Measurements from ENCODE around the gene MEX3D. TPM values are rescaled to one million over a fixed set of nuclear protein-coding genes. Genes with fewer than 3 reads are reported as not detected.

The MEX3D gene
- polyA plus RNA-seq, 2 of the 4 experiments (the other 2 are of a cell fraction), result 2.1 to 7.1 TPM

GRCh38 chr19:1511318-1512317 is 56.5 kb downstream of the MEX3D start:
- no peak overlapping the region for H3K4me3 ChIP-seq
- CTCF ChIA-PET, result interaction anchor here (1.4 kb wide), 1 partner anchor 9 kb away, joined by 9 read pairs; no protein-coding TSS in a partner anchor
- no peak for ATAC-seq
- H3K9me3 ChIP-seq, result no peaks in the 10 kb centered on the region
- H3K27ac ChIP-seq, result peak overlapping the region in 1 of 2 experiments; percentile 95; a peak in 2 of 6 replicates
- no peak for DNase-seq (ENCODE audit: low read depth in 1 of 2, low spot score in 1 of 2)
- 0 out of 3 replicates have a peak, but pooled peaks cover 3% of the 10 kb centered on the region for H3K4me1 ChIP-seq
- peak overlapping the region; percentile 98 for H3K4me2 ChIP-seq
- TF ChIP-seq HES2 (IDR thresholded peaks at IDR 0.05), result no peak
- no peak for TF ChIP-seq MAZ (IDR thresholded peaks at IDR 0.05; ENCODE audit: borderline replicate concordance, low read depth, low read length)
- TF ChIP-seq HEYL (CRISPR knock-in tag; IDR thresholded peaks at IDR 0.05), result no peak
- no peak for TF ChIP-seq ESRRA (IDR thresholded peaks at IDR 0.05; ENCODE audit: borderline replicate concordance, low read length)
- no peak for TF ChIP-seq HDAC2 (IDR thresholded peaks at IDR 0.05)
- POLR2A ChIA-PET, result no interaction called here
- WGBS (ENCODE audit: missing lambda C conversion rate), result 91% methylated on average over 7 of the region's 22 CpGs
- no peak for FAIRE-seq

- CTCF ChIA-PET, result no interaction called here
- Histone ChIP-seq H3K4me1 (0 out of 3 replicates have a peak, but pooled peaks cover 3% of the 10 kb centered on the region), H3K4me2 (no peak overlapping the region), H3K27ac (no peak overlapping the region), H3K9me3 (no peaks in the 10 kb centered on the region), H3K4me3 (no peak overlapping the region)
- TF ChIP-seq NFE2L2 (conservative IDR thresholded peaks at IDR 0.05; ENCODE audit: low read length) (no peak), REST (IDR thresholded peaks at IDR 0.05) (no peak), MAFK (IDR thresholded peaks at IDR 0.05; ENCODE audit: partially characterized antibody) (no peak), RAD21 (conservative IDR thresholded peaks at IDR 0.05 in 1 of 2, IDR thresholded peaks at IDR 0.05 in 1 of 2) (no peak), CBX8 (IDR thresholded peaks at IDR 0.05) (no peak), MAX (IDR thresholded peaks at IDR 0.05) (no peak), HEYL (CRISPR knock-in tag; IDR thresholded peaks at IDR 0.05) (no peak), E2F6 (IDR thresholded peaks at IDR 0.05; ENCODE audit: borderline replicate concordance, low read depth) (no peak), USF2 (IDR thresholded peaks at IDR 0.05) (no peak), JUN (IDR thresholded peaks at IDR 0.05) (no peak), CHD4 (IDR thresholded peaks at IDR 0.05; ENCODE audit: borderline replicate concordance) (no peak), CBX2 (IDR thresholded peaks at IDR 0.05; ENCODE audit: borderline replicate concordance, low read depth) (no peak), PBX3 (IDR thresholded peaks at IDR 0.05) (no peak), MYC (IDR thresholded peaks at IDR 0.05; ENCODE audit: borderline replicate concordance, low read length) (no peak), HES2 (IDR thresholded peaks at IDR 0.05) (no peak), HOXB13 (CRISPR knock-in tag; IDR thresholded peaks at IDR 0.05; ENCODE audit: low read depth) (no peak)
- ATAC-seq, result no peak
- WGBS (ENCODE audit: missing lambda C conversion rate), result 78% methylated on average over 5 of the region's 9 CpGs
- FAIRE-seq, result no peak
- DNase-seq (ENCODE audit: low read depth in 1 of 2, low spot score in 1 of 2), result no peak
- POLR2A ChIA-PET, result no interaction called here
These were observed 57.3 kb downstream of the MEX3D start for GRCh38 chr19:1510807-1511206.

Data from A549 (cell line).